Measurements from ENCODE around the gene NCOA1. TPM values are rescaled to one million over a fixed set of nuclear protein-coding genes. Genes with fewer than 3 reads are reported as not detected.
"Not testable (repeated sequence)": the region's sequence is repeated elsewhere in the genome, so short reads cannot be mapped to it uniquely, and the experiment has no call there.

Gene NCOA1
- total RNA-seq, 1 experiment from 2014 or later, result 27.5 TPM

DNA sequence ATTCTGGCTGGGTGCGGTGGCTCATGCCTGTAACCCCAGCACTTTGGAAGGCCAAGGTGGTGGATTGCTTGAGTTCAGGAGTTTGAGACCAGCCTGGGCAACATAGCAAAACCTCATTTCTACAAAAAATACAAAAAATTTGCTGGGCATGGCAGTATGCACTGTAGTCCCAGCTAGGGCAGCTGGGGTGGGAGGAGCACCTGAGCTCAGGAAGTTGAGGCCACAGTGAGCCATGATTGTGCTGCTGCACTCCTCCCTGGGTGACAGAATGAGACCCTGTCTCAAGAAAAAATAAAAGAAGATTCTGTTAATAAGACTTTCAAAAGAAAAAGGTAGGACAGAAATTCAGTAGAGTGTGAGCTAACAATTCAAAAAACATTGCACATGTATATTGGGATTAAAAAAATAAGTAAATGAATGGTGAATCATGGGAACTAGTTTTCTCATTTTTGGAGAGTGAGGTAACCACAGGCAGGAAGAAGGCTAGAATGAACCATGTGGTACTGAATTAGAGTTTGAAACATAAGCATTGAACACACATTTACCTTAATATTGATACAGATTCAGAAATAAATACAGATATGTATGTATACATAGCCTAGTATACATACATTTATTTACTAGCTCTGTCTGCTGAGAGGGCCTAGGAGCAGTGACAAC lies 53.5 kb downstream of the NCOA1 start:
- Histone ChIP-seq H3K4me3 (ENCODE audit: low read depth, low read length, poor library complexity, severe bottlenecking) (no peak overlapping the region), H3K27me3 (replicated peaks; ENCODE audit: insufficient read depth, low read depth, low read length, poor library complexity) (no peaks in the 10 kb centered on the region), H3K4me1 (ENCODE audit: insufficient read depth, low read length, poor library complexity, severe bottlenecking) (no peaks in the 10 kb centered on the region), H3K9me3 (ENCODE audit: low read depth, low read length, poor library complexity, severe bottlenecking) (peaks cover 12% of the 10 kb centered on the region), H3K27ac (ENCODE audit: low read depth, low read length, poor library complexity, severe bottlenecking) (no peak overlapping the region), H3K36me3 (ENCODE audit: insufficient read depth, low read length, poor library complexity, severe bottlenecking) (no peaks in the 10 kb centered on the region)
- BruUV-seq (replicated peaks), result no TSS peak
- ChIA-PET CTCF (no interaction called here), POLR2A (ENCODE audit: low non-redundant PET) (no interaction called here)
- DNase-seq (ENCODE audit: low spot score), result no peak
- intact Hi-C loops (cut with micrococcal nuclease; ENCODE audit: unreplicated experiment), result no loop called here
- TF ChIP-seq EZH2 (IDR thresholded peaks at IDR 0.05; ENCODE audit: borderline replicate concordance, low read depth, low read length, poor library complexity, severe bottlenecking), result no peak
- TF ChIP-seq, protein P1, sequence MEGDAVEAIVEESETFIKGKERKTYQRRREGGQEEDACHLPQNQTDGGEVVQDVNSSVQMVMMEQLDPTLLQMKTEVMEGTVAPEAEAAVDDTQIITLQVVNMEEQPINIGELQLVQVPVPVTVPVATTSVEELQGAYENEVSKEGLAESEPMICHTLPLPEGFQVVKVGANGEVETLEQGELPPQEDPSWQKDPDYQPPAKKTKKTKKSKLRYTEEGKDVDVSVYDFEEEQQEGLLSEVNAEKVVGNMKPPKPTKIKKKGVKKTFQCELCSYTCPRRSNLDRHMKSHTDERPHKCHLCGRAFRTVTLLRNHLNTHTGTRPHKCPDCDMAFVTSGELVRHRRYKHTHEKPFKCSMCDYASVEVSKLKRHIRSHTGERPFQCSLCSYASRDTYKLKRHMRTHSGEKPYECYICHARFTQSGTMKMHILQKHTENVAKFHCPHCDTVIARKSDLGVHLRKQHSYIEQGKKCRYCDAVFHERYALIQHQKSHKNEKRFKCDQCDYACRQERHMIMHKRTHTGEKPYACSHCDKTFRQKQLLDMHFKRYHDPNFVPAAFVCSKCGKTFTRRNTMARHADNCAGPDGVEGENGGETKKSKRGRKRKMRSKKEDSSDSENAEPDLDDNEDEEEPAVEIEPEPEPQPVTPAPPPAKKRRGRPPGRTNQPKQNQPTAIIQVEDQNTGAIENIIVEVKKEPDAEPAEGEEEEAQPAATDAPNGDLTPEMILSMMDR (conservative IDR thresholded peaks at IDR 0.05; ENCODE audit: low read depth, low read length), result no peak

DNA sequence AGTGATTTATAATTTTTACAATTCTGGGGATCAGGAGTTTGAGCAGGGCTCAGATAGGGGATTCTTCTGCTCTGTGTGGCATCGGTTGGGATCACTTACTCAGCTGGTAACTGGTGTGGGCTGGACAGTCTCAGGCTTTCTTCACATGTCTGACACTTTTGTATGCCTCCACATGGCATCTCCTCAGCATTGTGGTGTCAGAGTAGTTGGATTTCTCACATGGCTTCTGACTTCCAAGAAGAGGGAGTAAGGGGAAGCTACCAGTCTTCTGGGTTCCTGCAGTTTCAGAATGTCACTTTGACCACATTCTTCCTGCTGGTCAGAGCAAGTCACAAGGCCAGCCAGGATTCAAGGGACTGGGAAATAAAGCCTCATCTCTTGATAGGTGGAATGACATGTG lies 55.6 kb downstream of the NCOA1 start:
- POLR2A ChIA-PET (ENCODE audit: low non-redundant PET), result no interaction called here
- Histone ChIP-seq H3K27me3 (replicated peaks; ENCODE audit: insufficient read depth, low read depth, low read length, poor library complexity) (no peaks in the 10 kb centered on the region), H3K4me3 (ENCODE audit: low read depth, low read length, poor library complexity, severe bottlenecking) (no peak overlapping the region), H3K27ac (ENCODE audit: low read depth, low read length, poor library complexity, severe bottlenecking) (no peak overlapping the region), H3K4me1 (ENCODE audit: insufficient read depth, low read length, poor library complexity, severe bottlenecking) (no peaks in the 10 kb centered on the region), H3K36me3 (ENCODE audit: insufficient read depth, low read length, poor library complexity, severe bottlenecking) (no peaks in the 10 kb centered on the region), H3K9me3 (ENCODE audit: low read depth, low read length, poor library complexity, severe bottlenecking) (peaks cover 12% of the 10 kb centered on the region)
- TF ChIP-seq EZH2 (IDR thresholded peaks at IDR 0.05; ENCODE audit: borderline replicate concordance, low read depth, low read length, poor library complexity, severe bottlenecking), result no peak
- TF ChIP-seq, protein P1 (conservative IDR thresholded peaks at IDR 0.05; ENCODE audit: low read depth, low read length), result no peak
- DNase-seq (ENCODE audit: low spot score), result no peak
- intact Hi-C loops (cut with micrococcal nuclease; ENCODE audit: unreplicated experiment), result no loop called here
- CTCF ChIA-PET, result interaction anchor here (0.5 kb wide), 1 partner anchor 331 kb away, joined by 5 read pairs; no protein-coding TSS in a partner anchor
- BruUV-seq (replicated peaks), result no TSS peak

DNA sequence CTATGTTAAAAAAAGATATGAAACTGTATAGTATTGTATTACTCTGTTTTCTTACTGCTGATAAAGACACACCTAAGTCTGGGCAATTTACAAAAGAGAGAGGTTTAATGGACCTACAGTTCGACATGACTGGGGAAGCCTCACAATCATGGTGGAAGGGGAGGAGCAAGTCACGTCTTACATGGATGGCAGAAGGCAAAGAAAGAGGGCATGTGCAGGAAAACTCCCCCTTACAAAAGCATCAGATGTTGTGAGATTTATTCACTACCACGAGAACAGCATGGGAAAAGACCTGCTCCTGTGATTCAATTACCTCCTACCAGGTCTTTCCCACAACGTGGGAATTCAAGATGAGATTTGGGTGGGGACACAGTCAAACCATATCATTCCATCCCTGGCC lies 57.0 kb downstream of the NCOA1 start:
- Histone ChIP-seq H3K4me3 (ENCODE audit: low read depth, low read length, poor library complexity, severe bottlenecking) (no peak overlapping the region), H3K4me1 (ENCODE audit: insufficient read depth, low read length, poor library complexity, severe bottlenecking) (no peaks in the 10 kb centered on the region), H3K9me3 (ENCODE audit: low read depth, low read length, poor library complexity, severe bottlenecking) (peaks cover 6% of the 10 kb centered on the region), H3K27me3 (replicated peaks; ENCODE audit: insufficient read depth, low read depth, low read length, poor library complexity) (no peaks in the 10 kb centered on the region), H3K27ac (ENCODE audit: low read depth, low read length, poor library complexity, severe bottlenecking) (no peak overlapping the region), H3K36me3 (ENCODE audit: insufficient read depth, low read length, poor library complexity, severe bottlenecking) (no peaks in the 10 kb centered on the region)
- intact Hi-C loops (cut with micrococcal nuclease; ENCODE audit: unreplicated experiment), result no loop called here
- no TSS peak for BruUV-seq (replicated peaks)
- CTCF ChIA-PET, result no interaction called here
- POLR2A ChIA-PET (ENCODE audit: low non-redundant PET), result no interaction called here
- no peak for DNase-seq (ENCODE audit: low spot score)
- TF ChIP-seq, protein P1 (conservative IDR thresholded peaks at IDR 0.05; ENCODE audit: low read depth, low read length), result no peak

DNA sequence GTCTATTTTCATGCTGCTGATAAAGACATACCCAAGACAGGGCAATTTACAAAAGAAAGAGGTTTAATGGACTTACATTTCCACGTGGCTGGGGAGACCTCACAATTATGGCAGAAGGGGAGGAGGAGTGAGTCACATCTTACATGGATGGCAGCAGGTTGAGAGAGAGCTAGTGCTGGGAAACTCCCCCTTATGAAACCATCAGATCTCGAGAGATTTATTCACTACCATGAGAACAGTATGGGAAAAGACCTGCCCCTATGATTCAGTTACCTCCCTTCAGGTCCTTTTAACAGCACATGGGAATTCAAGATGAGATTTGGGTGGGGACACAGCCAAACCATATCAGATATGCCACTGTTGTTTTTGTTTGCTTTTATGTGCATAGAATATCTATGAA lies 59.2 kb downstream of the NCOA1 start:
- CTCF ChIA-PET; POLR2A ChIA-PET (ENCODE audit: low non-redundant PET): not testable (repeated sequence)

More for the DNA sequence above, 59.2 kb downstream of the NCOA1 start:
- H3K9me3 ChIP-seq (ENCODE audit: low read depth, low read length, poor library complexity, severe bottlenecking); H3K27me3 ChIP-seq (replicated peaks; ENCODE audit: insufficient read depth, low read depth, low read length, poor library complexity); H3K36me3 ChIP-seq (ENCODE audit: insufficient read depth, low read length, poor library complexity, severe bottlenecking); H3K4me3 ChIP-seq (ENCODE audit: low read depth, low read length, poor library complexity, severe bottlenecking); BruUV-seq (replicated peaks); DNase-seq (ENCODE audit: low spot score); H3K27ac ChIP-seq (ENCODE audit: low read depth, low read length, poor library complexity, severe bottlenecking); intact Hi-C loops (cut with micrococcal nuclease; ENCODE audit: unreplicated experiment); H3K4me1 ChIP-seq (ENCODE audit: insufficient read depth, low read length, poor library complexity, severe bottlenecking): not testable (repeated sequence)

Data from A673 (cell line).